Sigmoid colon (tissue), 7 donors: ENCODE results near the gene FLCN. TPM values are rescaled to one million over a fixed set of nuclear protein-coding genes. Genes with fewer than 3 reads are reported as not detected.

Experiments used
- DNase-seq: peaks from one replicate; pipeline ENCODE4 v3.0.0-alpha.2; 2019
- H3K27ac ChIP-seq, 4 donors: fragments of 200-600 bp; sonication (generic); one replicate each; pipeline ENCODE4 v1.5.1; 2016 to 2019; ENCODE audit warnings: mild to moderate bottlenecking in 1 of 4
- H3K27me3 ChIP-seq, 3 donors: fragments of 200-600 bp; sonication (generic); one replicate each; pipeline ENCODE4 v1.5.1; 2019; ENCODE audit warnings: mild to moderate bottlenecking in 1 of 3
- H3K36me3 ChIP-seq, 4 donors: fragments of 200-600 bp; sonication (generic); one replicate each; pipeline ENCODE4 v1.5.1; 2016 to 2019
- H3K4me1 ChIP-seq, 4 donors: fragments of 200-600 bp; sonication (generic); one replicate each; pipeline ENCODE4 v1.5.1; 2017 to 2019
- H3K4me3 ChIP-seq, 4 donors: fragments of 200-600 bp; sonication (generic); one replicate each; pipeline ENCODE4 v1.5.1; 2017 to 2019; ENCODE audit warnings: mild to moderate bottlenecking in 2 of 4, moderate library complexity in 1 of 4
- H3K9me3 ChIP-seq, 4 donors: fragments of 200-600 bp in 3 of 4; sonication (generic) in 3 of 4; one replicate each; pipeline versions ENCODE4 v1.5.1 to v1.6.1; 2013 to 2019
- CTCF ChIP-seq, 4 experiments: fragments of 450-650 bp in 3 of 4; fragments of 200-600 bp in 1 of 4; IDR thresholded peaks; one replicate each; pipeline ENCODE4 v1.5.1; 2016 to 2019; ENCODE audit warnings: antibody characterized with exemption in 4 of 4, mild to moderate bottlenecking in 3 of 4, moderate library complexity in 2 of 4
- EP300 ChIP-seq, 4 donors: sonication (generic); formaldehyde crosslinking; IDR thresholded peaks; one replicate each; pipeline ENCODE4 v1.6.1; 2017; ENCODE audit warnings: antibody characterized with exemption in 4 of 4
- POLR2A ChIP-seq, 2 donors: fragments of 450-650 bp; IDR thresholded peaks; one replicate each; pipeline ENCODE4 v1.6.1; 2016; ENCODE audit warnings: antibody characterized with exemption in 2 of 2, mild to moderate bottlenecking in 2 of 2, moderate library complexity in 2 of 2
- POLR2AphosphoS5 ChIP-seq, 4 donors: sonication (generic); formaldehyde crosslinking; IDR thresholded peaks; one replicate each; pipeline ENCODE4 v1.6.1; 2017; ENCODE audit warnings: antibody characterized with exemption in 4 of 4
- WGBS, 2 donors: extraction: QIAGEN DNeasy Blood & Tissue Kit; methylation state at CpG; one replicate each; pipeline ENCODE4 v1.1.7; 2013; 5-methylcytosine and 5-hydroxymethylcytosine counted together
- intact Hi-C: fragments of 100-400 bp; cut with DNase I; formaldehyde crosslinking; loops from one replicate; pipeline ENCODE4 v1.15.1; 2023
- polyA plus RNA-seq, 3 donors: library from polyadenylated mRNA; stranded (reverse); fragments of 200-250 nt; gene quantifications; one replicate each; pipeline ENCODE4 v1.2.3, GENCODE V29; 2013
- total RNA-seq, 4 donors: library from RNA; depleted of rRNA; stranded (reverse); fragments of >200 nt; gene quantifications; one replicate each; pipeline ENCODE4 v1.1.0, GENCODE V29; 2016
- donor health status: healthy with polysubstance abuse.
- donor health status: Bipolar disorder and iron deficiency.
- donor health status: healthy.

Gene FLCN
- total and polyA plus RNA-seq, 7 donors = 10.8 to 122 (median 41.5) TPM

GRCh38 chr17:17175340-17175739, 61.6 kb downstream of the FLCN start:
- TF ChIP-seq CTCF (IDR thresholded peaks at IDR 0.05) = no peak
- TF ChIP-seq POLR2AphosphoS5 (IDR thresholded peaks at IDR 0.05) = no peak
- TF ChIP-seq POLR2A (IDR thresholded peaks at IDR 0.05) = no peak
- no peak for TF ChIP-seq EP300 (IDR thresholded peaks at IDR 0.05)
- 95 to 96% methylated on average over 8 of the region's 8 CpGs for WGBS, 2 donors
- H3K36me3 ChIP-seq = peaks cover 68 to 98% (median 76%) of the 10 kb centered on the region in 4 donors

GRCh38 chr17:17173921-17174320, 63.0 kb downstream of the FLCN start:
- no peak overlapping the region for H3K4me3 ChIP-seq
- 96% methylated on average over 14 of the region's 14 CpGs for WGBS, 2 donors
- no peaks in the 10 kb centered on the region for H3K9me3 ChIP-seq
- H3K36me3 ChIP-seq = peaks cover 55 to 87% (median 66%) of the 10 kb centered on the region in 4 donors
- no peak overlapping the region for H3K27ac ChIP-seq
- intact Hi-C loops = no loop called here
- no peaks in the 10 kb centered on the region for H3K4me1 ChIP-seq
- no peak for TF ChIP-seq EP300 (IDR thresholded peaks at IDR 0.05)
- TF ChIP-seq POLR2A (IDR thresholded peaks at IDR 0.05) = no peak
- no peak for DNase-seq
- H3K27me3 ChIP-seq = no peaks in the 10 kb centered on the region

More at GRCh38 chr17:17175340-17175739, 61.6 kb downstream of the FLCN start:
- H3K4me1 ChIP-seq = no peaks in the 10 kb centered on the region
- no peak for DNase-seq
- H3K27me3 ChIP-seq = no peaks in the 10 kb centered on the region
- H3K4me3 ChIP-seq = no peak overlapping the region
- H3K9me3 ChIP-seq = no peaks in the 10 kb centered on the region
- no peak overlapping the region for H3K27ac ChIP-seq
- intact Hi-C loops = no loop called here

GRCh38 chr17:17172990-17173389, 64.0 kb downstream of the FLCN start:
- Histone ChIP-seq H3K4me3 (no peak overlapping the region), H3K9me3 (no peaks in the 10 kb centered on the region), H3K27ac (no peak overlapping the region), H3K27me3 (no peaks in the 10 kb centered on the region), H3K4me1 (no peaks in the 10 kb centered on the region), H3K36me3 (peaks cover 52 to 86% (median 59%) of the 10 kb centered on the region in 4 donors)
- TF ChIP-seq CTCF (IDR thresholded peaks at IDR 0.05) = no peak
- TF ChIP-seq EP300 (IDR thresholded peaks at IDR 0.05) = no peak
- TF ChIP-seq POLR2A (IDR thresholded peaks at IDR 0.05) = no peak
- no peak for TF ChIP-seq POLR2AphosphoS5 (IDR thresholded peaks at IDR 0.05)
- intact Hi-C loops = no loop called here
- 85 to 91% methylated on average over 9 of the region's 9 CpGs for WGBS, 2 donors
- DNase-seq = no peak

GRCh38 chr17:17172001-17172939, 64.7 kb downstream of the FLCN start:
- H3K27ac ChIP-seq = no peak overlapping the region
- H3K27me3 ChIP-seq = no peaks in the 10 kb centered on the region
- 81 to 82% methylated on average over 26 of the region's 26 CpGs for WGBS, 2 donors
- DNase-seq = no peak
- H3K4me3 ChIP-seq = no peak overlapping the region
- no peaks in the 10 kb centered on the region for H3K9me3 ChIP-seq
- intact Hi-C loops = no loop called here
- H3K36me3 ChIP-seq = peaks cover 47 to 86% (median 56%) of the 10 kb centered on the region in 4 donors
- TF ChIP-seq EP300 (IDR thresholded peaks at IDR 0.05) = no peak
- TF ChIP-seq POLR2A (IDR thresholded peaks at IDR 0.05) = no peak
- TF ChIP-seq CTCF (IDR thresholded peaks at IDR 0.05) = no peak
- TF ChIP-seq POLR2AphosphoS5 (IDR thresholded peaks at IDR 0.05) = peak in 1 of 4 donors; percentile 19
- H3K4me1 ChIP-seq = no peaks in the 10 kb centered on the region

GRCh38 chr17:17171186-17171585, 65.8 kb downstream of the FLCN start:
- intact Hi-C loops = no loop called here
- no peak overlapping the region for H3K4me3 ChIP-seq
- H3K27me3 ChIP-seq = no peaks in the 10 kb centered on the region
- peaks cover 39 to 86% (median 54%) of the 10 kb centered on the region in 4 donors for H3K36me3 ChIP-seq
- 86 to 90% methylated on average over 7 of the region's 7 CpGs for WGBS, 2 donors
- no peak for DNase-seq
- H3K4me1 ChIP-seq = no peaks in the 10 kb centered on the region
- H3K9me3 ChIP-seq = no peaks in the 10 kb centered on the region
- no peak overlapping the region for H3K27ac ChIP-seq
- TF ChIP-seq CTCF (IDR thresholded peaks at IDR 0.05) (no peak), EP300 (IDR thresholded peaks at IDR 0.05) (no peak), POLR2AphosphoS5 (IDR thresholded peaks at IDR 0.05) (no peak)
